Astrocyte (in vitro differentiated cells and primary cell): ENCODE results near the gene NFIA. TPM values are rescaled to one million over a fixed set of nuclear protein-coding genes. Genes with fewer than 3 reads are reported as not detected.

ENCODE experiments used
- DNase-seq: peaks from one replicate; pipeline ENCODE4 v3.0.0-alpha.2; 2010; ENCODE audit warnings: low read depth
- FAIRE-seq: peaks from 2 replicates; lab custom pipeline; 2011; peaks lifted over from hg19 to GRCh38; lab: Jason Lieb, UNC
- H2AFZ ChIP-seq: 2 replicates; pipeline ENCODE4 v1.6.0; 2012; ENCODE audit warnings: low read depth, low read length, inconsistent platforms
- H3K27ac ChIP-seq: 2 replicates; pipeline ENCODE4 v1.5.1; 2011; ENCODE audit warnings: low read depth, low read length, inconsistent platforms
- H3K27me3 ChIP-seq: 2 replicates; pipeline ENCODE4 v1.6.0; 2011; ENCODE audit warnings: low read length, inconsistent platforms; ENCODE audit not compliant: insufficient read depth
- H3K36me3 ChIP-seq: 2 replicates; pipeline ENCODE4 v1.5.1; 2011; ENCODE audit warnings: low read length, inconsistent platforms; ENCODE audit not compliant: insufficient read depth
- H3K4me1 ChIP-seq: 2 replicates; pipeline ENCODE4 v1.5.1; 2011; ENCODE audit warnings: low read length, inconsistent platforms; ENCODE audit not compliant: insufficient read depth
- H3K4me2 ChIP-seq: 2 replicates; pipeline ENCODE4 v1.6.0; 2012; ENCODE audit warnings: low read length, inconsistent platforms
- H3K4me3 ChIP-seq: 2 replicates; pipeline ENCODE4 v1.5.1; 2011; ENCODE audit warnings: low read depth, mild to moderate bottlenecking, low read length, inconsistent platforms; ENCODE audit not compliant: insufficient read depth
- H3K79me2 ChIP-seq: 2 replicates; pipeline ENCODE4 v1.6.0; 2012; ENCODE audit warnings: mild to moderate bottlenecking, low read length, inconsistent platforms; ENCODE audit not compliant: insufficient read depth
- H3K9ac ChIP-seq: 2 replicates; pipeline ENCODE4 v1.6.0; 2012; ENCODE audit warnings: mild to moderate bottlenecking, low read length, inconsistent platforms
- H3K9me3 ChIP-seq: 2 replicates; pipeline ENCODE4 v1.5.1; 2012; ENCODE audit warnings: low read depth, mild to moderate bottlenecking, low read length, inconsistent platforms; ENCODE audit not compliant: insufficient read depth
- H4K20me1 ChIP-seq: 2 replicates; pipeline ENCODE4 v1.6.0; 2012; ENCODE audit warnings: low read length, inconsistent platforms; ENCODE audit not compliant: insufficient read depth
- H3K27ac Mint-ChIP-seq: one replicate; pipeline ENCODE4 v1.8.0; 2021; ENCODE audit warnings: mild to moderate bottlenecking, mixed read lengths; ENCODE audit not compliant: unreplicated experiment
- H3K27me3 Mint-ChIP-seq: one replicate; pipeline ENCODE4 v1.8.0; 2021; ENCODE audit warnings: low read depth, mixed read lengths; ENCODE audit not compliant: unreplicated experiment
- H3K36me3 Mint-ChIP-seq: one replicate; pipeline ENCODE4 v1.8.0; 2021; ENCODE audit warnings: low read depth, mixed read lengths; ENCODE audit not compliant: unreplicated experiment
- H3K4me1 Mint-ChIP-seq: one replicate; pipeline ENCODE4 v1.8.0; 2021; ENCODE audit warnings: low read depth, mixed read lengths; ENCODE audit not compliant: unreplicated experiment
- H3K4me3 Mint-ChIP-seq: one replicate; pipeline ENCODE4 v1.8.0; 2021; ENCODE audit warnings: mild to moderate bottlenecking, moderate library complexity, mixed read lengths; ENCODE audit not compliant: unreplicated experiment
- H3K9me3 Mint-ChIP-seq: one replicate; pipeline ENCODE4 v1.8.0; 2021; ENCODE audit warnings: mild to moderate bottlenecking, mixed read lengths; ENCODE audit not compliant: unreplicated experiment
- EZH2 ChIP-seq: IDR thresholded peaks from 2 replicates; pipeline ENCODE4 v1.6.1; 2012; ENCODE audit warnings: mild to moderate bottlenecking, low read length, inconsistent platforms; ENCODE audit not compliant: insufficient read depth
- total RNA-seq: library from RNA; stranded (reverse); gene quantifications from 2 replicates; pipeline ENCODE4 v1.2.1, GENCODE V29; 2021
- TF ChIP-seq, protein P1 (sequence below): IDR thresholded peaks from 2 replicates; pipeline ENCODE4 v1.5.1; 2011; ENCODE audit warnings: low read depth, mild to moderate bottlenecking, inconsistent platforms, low read length, moderate library complexity; ENCODE audit not compliant: insufficient read depth

Gene NFIA
- total RNA-seq, 1 donor from 2014 or later: 4.6 TPM

DNA sequence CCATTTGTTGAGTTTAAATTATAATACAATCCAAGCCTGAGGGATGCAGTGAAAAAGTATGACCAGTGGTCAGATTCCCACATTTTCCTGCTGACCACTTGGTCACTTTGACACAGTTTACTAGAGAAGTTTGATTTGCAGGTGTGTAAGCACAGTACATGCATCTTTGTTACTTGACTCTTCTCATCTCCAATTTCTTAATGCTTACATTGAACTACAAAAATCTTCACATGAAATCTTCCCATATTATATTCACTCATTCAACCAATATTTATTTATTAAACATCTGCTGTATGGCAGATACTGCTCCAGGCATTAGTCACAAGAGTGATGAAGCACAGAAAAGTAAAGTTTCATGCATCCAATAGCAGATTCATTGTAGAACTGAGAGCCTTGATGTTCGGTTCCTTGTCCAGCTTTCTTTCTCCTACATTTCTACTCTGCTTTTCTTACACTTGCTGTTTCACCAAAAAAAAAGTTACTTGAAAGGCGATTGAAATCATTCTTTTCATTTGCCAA, 211.7 kb downstream of the NFIA start:
- FAIRE-seq (no peak), DNase-seq (no peak)
- H3K36me3 Mint-ChIP-seq: no peaks in the 10 kb centered on the region
- H3K9ac ChIP-seq: no peak overlapping the region
- no peak overlapping the region for H3K4me3 ChIP-seq
- H3K27ac Mint-ChIP-seq: no peak overlapping the region
- no peak overlapping the region for H3K4me3 Mint-ChIP-seq
- no peak overlapping the region for H3K27ac ChIP-seq
- peaks cover 3% of the 10 kb centered on the region for H3K27me3 Mint-ChIP-seq
- H3K79me2 ChIP-seq: no peaks in the 10 kb centered on the region
- H3K4me2 ChIP-seq: no peak overlapping the region
- H3K4me1 ChIP-seq: no peaks in the 10 kb centered on the region
- no peaks in the 10 kb centered on the region for H3K9me3 ChIP-seq
- TF ChIP-seq, protein P1, sequence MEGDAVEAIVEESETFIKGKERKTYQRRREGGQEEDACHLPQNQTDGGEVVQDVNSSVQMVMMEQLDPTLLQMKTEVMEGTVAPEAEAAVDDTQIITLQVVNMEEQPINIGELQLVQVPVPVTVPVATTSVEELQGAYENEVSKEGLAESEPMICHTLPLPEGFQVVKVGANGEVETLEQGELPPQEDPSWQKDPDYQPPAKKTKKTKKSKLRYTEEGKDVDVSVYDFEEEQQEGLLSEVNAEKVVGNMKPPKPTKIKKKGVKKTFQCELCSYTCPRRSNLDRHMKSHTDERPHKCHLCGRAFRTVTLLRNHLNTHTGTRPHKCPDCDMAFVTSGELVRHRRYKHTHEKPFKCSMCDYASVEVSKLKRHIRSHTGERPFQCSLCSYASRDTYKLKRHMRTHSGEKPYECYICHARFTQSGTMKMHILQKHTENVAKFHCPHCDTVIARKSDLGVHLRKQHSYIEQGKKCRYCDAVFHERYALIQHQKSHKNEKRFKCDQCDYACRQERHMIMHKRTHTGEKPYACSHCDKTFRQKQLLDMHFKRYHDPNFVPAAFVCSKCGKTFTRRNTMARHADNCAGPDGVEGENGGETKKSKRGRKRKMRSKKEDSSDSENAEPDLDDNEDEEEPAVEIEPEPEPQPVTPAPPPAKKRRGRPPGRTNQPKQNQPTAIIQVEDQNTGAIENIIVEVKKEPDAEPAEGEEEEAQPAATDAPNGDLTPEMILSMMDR: no peak
- TF ChIP-seq EZH2: no peak
- H2AFZ ChIP-seq: no peak overlapping the region
- peaks cover 2% of the 10 kb centered on the region for H3K9me3 Mint-ChIP-seq
- no peaks in the 10 kb centered on the region for H4K20me1 ChIP-seq
- H3K4me1 Mint-ChIP-seq: peaks cover 4% of the 10 kb centered on the region
- H3K36me3 ChIP-seq: no peaks in the 10 kb centered on the region
- peaks cover 16% of the 10 kb centered on the region for H3K27me3 ChIP-seq

- no peak for TF ChIP-seq EZH2
- TF ChIP-seq, protein P1: no peak
- Mint-ChIP-seq H3K4me3 (no peak overlapping the region), H3K27me3 (peaks cover 3% of the 10 kb centered on the region), H3K4me1 (peaks cover 7% of the 10 kb centered on the region), H3K9me3 (peaks cover 2% of the 10 kb centered on the region), H3K27ac (no peak overlapping the region), H3K36me3 (no peaks in the 10 kb centered on the region)
- no peak for FAIRE-seq
- Histone ChIP-seq H2AFZ (no peak overlapping the region), H3K4me2 (no peak overlapping the region), H3K9me3 (no peaks in the 10 kb centered on the region), H3K4me1 (no peaks in the 10 kb centered on the region), H3K36me3 (no peaks in the 10 kb centered on the region), H3K79me2 (no peaks in the 10 kb centered on the region), H3K9ac (no peak overlapping the region), H4K20me1 (no peaks in the 10 kb centered on the region), H3K27ac (no peak overlapping the region), H3K27me3 (peaks cover 15% of the 10 kb centered on the region), H3K4me3 (no peak overlapping the region)
- DNase-seq: no peak
Observed at GRCh38 chr1:61294930-61295329, 212.6 kb downstream of the NFIA start.

- peaks cover 15% of the 10 kb centered on the region for H3K27me3 ChIP-seq
- no peaks in the 10 kb centered on the region for H3K36me3 ChIP-seq
- DNase-seq (no peak), FAIRE-seq (no peak)
- Mint-ChIP-seq H3K27me3 (peaks cover 3% of the 10 kb centered on the region), H3K4me3 (no peak overlapping the region), H3K9me3 (peaks cover 2% of the 10 kb centered on the region), H3K4me1 (peaks cover 7% of the 10 kb centered on the region), H3K27ac (no peak overlapping the region), H3K36me3 (no peaks in the 10 kb centered on the region)
- no peak overlapping the region for H3K9ac ChIP-seq
- H3K4me1 ChIP-seq: no peaks in the 10 kb centered on the region
- H2AFZ ChIP-seq: no peak overlapping the region
- H3K79me2 ChIP-seq: no peaks in the 10 kb centered on the region
- no peak for TF ChIP-seq EZH2
- TF ChIP-seq, protein P1: no peak
- H4K20me1 ChIP-seq: no peaks in the 10 kb centered on the region
- no peak overlapping the region for H3K4me3 ChIP-seq
- no peak overlapping the region for H3K4me2 ChIP-seq
- no peaks in the 10 kb centered on the region for H3K9me3 ChIP-seq
- H3K27ac ChIP-seq: no peak overlapping the region
Observed at GRCh38 chr1:61295818-61296537, 213.6 kb downstream of the NFIA start.
